Measurements from ENCODE around the gene DPEP3.

GRCh38 chr16:67992661-67993206 is 12.4 kb upstream of the DPEP3 start:
- no peak for TF ChIP-seq ZNF274 (IDR thresholded peaks at IDR 0.05; ENCODE audit: low read depth, low read length)
- TF ChIP-seq SUZ12 (IDR thresholded peaks at IDR 0.05; ENCODE audit: extremely low read depth, insufficient read depth, insufficient read length), result no peak
- no peak for TF ChIP-seq YY1 (IDR thresholded peaks at IDR 0.05; ENCODE audit: insufficient read depth, insufficient read length)
